ENCODE data around the gene CTDP1.
A peak's percentile ranks its signal among the peaks of the same experiment; 100 is the strongest.

The CTDP1 gene

DNA sequence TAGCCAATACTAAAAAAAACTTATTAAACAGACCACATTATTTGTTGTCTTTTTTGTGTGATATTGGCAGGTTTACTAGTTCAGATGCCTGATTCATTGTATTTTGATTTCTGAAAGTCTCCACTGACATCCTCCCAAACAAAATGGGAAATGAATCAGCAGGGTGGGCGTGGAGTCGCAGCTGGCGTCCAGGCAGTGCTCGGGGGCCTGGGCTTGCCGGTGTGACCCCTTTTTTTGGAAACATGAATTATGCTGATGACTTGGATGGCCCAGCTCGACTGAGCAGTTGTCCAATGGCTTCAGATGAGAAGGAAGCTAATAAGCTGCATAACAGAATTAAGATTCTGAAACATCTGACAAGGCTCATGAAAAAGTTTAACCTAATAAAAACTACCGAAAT lies 116.4 kb downstream of the CTDP1 start:
- no peaks in the 10 kb centered on the region for H3K36me3 ChIP-seq (ENCODE audit: control insufficient read depth, insufficient read depth, low read length)

DNA sequence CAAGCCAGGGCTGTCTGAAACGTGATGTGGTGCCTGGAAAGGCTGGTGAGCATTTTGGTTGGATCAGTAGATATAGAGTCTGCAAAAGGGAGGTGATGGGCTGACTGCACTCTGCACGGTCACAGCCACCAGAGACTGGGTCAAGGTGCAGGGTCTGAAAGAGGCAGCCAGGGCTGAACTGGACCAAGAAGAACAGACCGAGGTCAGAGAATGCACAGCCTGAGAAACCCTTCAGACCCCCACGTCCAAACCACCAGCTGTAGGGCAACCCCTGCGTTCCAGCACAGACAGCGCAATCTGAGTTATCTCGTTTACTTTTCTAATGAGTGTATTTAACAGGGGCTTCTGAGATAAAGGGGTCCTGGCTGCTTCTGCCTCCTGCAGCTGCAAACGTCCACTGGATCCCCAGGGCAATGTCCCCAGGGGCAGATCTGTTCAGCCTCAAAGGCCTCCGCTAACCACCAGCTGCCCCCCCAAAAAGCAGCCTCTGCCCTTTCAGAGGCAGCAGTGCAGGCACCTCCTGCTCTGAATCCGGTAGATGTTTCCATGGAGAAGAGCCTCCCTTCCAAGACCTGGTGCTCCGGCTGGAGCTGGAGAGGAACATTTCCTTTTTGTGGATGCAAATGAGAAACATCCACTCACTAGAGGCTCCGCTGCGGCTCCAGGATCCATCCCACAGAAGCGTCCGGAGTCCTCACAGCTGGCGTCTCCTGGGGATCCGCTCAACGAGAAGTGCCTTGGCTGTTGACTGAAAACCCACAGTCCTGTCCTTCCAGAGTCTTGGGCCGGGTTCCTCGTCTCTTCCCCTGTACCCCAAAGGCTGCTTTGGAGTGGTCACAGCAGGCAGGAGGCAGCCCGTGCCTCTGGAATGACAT lies 117.2 kb downstream of the CTDP1 start:
- H3K4me3 ChIP-seq (ENCODE audit: low read depth, low read length) = no peak overlapping the region
- peaks cover 82% of the 10 kb centered on the region for H3K27me3 ChIP-seq (ENCODE audit: control insufficient read depth, insufficient read depth, low read length)
- no peaks in the 10 kb centered on the region for H3K36me3 ChIP-seq (ENCODE audit: control insufficient read depth, insufficient read depth, low read length)
- H3K9ac ChIP-seq (ENCODE audit: low read length) = no peak overlapping the region
- no peaks in the 10 kb centered on the region for H3K9me3 ChIP-seq (ENCODE audit: control insufficient read depth, insufficient read depth, low read depth, low read length)
- H3K4me1 ChIP-seq (ENCODE audit: control insufficient read depth, insufficient read depth, low read length) = peaks cover 10% of the 10 kb centered on the region; the same call in 1 of the 2 replicates
- H3K27ac ChIP-seq (ENCODE audit: low read depth, low read length) = no peak overlapping the region

More for the DNA sequence above, 116.4 kb downstream of the CTDP1 start:
- Histone ChIP-seq H3K27ac (ENCODE audit: low read depth, low read length) (no peak overlapping the region), H3K9me3 (ENCODE audit: control insufficient read depth, insufficient read depth, low read depth, low read length) (no peaks in the 10 kb centered on the region), H3K27me3 (ENCODE audit: control insufficient read depth, insufficient read depth, low read length) (peaks cover 83% of the 10 kb centered on the region), H3K4me1 (ENCODE audit: control insufficient read depth, insufficient read depth, low read length) (peaks cover 10% of the 10 kb centered on the region; the same call in 1 of the 2 replicates), H3K4me3 (ENCODE audit: low read depth, low read length) (no peak overlapping the region), H3K9ac (ENCODE audit: low read length) (no peak overlapping the region)

DNA sequence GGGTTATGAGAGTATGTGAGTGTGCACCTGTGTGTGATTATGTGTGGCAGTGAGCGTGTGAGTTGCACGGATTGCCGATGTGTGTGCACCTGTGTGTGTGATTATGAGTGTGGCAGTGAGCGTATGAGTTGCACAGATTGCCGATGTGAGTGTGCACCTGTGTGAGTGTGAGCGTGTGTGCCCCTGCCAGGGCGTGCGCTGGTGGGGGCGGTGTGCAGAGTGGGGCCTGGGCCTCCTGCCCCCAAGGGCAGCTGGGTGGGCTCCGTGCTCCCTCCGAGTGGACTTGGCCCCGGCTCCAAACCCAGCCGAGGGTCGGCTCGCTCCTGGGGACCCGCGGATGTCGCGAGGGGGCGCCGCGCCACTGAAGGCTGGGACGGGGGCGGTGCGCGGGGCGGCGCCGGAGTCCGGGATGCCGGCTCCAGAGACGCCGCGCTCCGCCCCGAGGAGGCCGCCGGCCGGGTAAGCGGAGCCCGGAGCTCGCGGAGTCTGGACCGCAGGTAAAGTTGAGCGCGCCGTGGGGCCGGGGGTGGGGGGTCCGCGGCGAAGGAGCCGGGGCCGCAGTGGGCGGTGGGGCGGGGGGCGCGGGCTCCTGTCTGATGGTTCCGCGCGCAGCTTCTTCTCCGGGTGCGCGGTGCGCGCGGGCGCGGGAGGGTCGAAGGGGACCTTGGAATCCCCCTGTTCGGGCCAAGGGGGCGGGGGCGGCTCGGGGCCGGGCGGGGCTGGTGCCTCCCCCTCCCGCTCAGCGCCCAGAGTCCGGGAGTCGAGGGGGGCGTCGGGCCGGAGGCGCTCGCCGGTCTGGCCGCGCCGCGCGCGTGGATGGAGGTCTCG lies 118.1 kb downstream of the CTDP1 start, which contains the start of gene KCNG2:
TSS of gene KCNG2 (plus strand) at position 421 of the 828 bp plus-strand sequence. CDS start 65,730 bp downstream, outside the sequence.
- Histone ChIP-seq H3K9ac (ENCODE audit: low read length) (no peak within 1 kb of the TSS), H3K9me3 (ENCODE audit: control insufficient read depth, insufficient read depth, low read depth, low read length) (no peaks in the 10 kb centered on the region), H3K4me1 (ENCODE audit: control insufficient read depth, insufficient read depth, low read length) (peaks cover 10% of the 10 kb centered on the region; the same call in 1 of the 2 replicates), H3K27me3 (ENCODE audit: control insufficient read depth, insufficient read depth, low read length) (peaks cover 79% of the 10 kb centered on the region), H3K36me3 (ENCODE audit: control insufficient read depth, insufficient read depth, low read length) (no peaks in the 10 kb centered on the region), H3K4me3 (ENCODE audit: low read depth, low read length) (peak within 1 kb of the TSS; percentile 62), H3K27ac (ENCODE audit: low read depth, low read length) (no peak within 1 kb of the TSS)

DNA sequence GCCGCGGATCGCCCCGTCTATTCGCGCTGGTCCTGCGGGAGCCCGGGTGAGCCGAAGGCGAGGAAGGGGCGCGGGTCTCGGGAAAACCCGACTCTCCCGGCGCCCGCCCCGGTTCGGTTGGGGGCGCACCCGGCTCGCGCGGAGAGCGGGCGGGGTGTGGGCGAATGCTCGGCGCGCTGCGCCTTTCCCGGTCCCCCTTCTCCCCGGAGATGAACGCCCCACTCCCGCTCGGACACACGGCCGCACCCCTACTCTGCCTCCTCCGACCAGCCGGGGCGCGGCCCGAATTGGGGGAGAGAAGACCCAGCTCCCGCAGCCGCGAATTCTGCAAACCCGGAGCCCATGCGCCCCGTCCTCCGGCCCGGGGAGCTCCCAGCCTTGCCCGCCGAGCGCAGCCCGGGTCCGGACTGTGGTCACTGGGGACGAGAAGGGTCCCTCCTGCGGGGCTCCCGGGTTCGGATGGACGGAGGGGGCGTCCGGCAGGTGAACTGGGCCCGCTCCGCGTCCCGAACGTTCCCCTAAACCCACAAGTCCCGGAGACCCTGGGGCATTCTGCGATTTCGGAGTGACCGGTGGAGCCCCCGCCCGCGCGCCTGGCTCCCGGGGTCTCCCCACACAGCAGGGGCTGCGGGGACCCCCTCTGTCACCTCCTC lies 118.9 kb downstream of the CTDP1 start:
- H3K36me3 ChIP-seq (ENCODE audit: control insufficient read depth, insufficient read depth, low read length) = no peaks in the 10 kb centered on the region
- no peaks in the 10 kb centered on the region for H3K9me3 ChIP-seq (ENCODE audit: control insufficient read depth, insufficient read depth, low read depth, low read length)
- no peak overlapping the region for H3K9ac ChIP-seq (ENCODE audit: low read length)
- H3K27ac ChIP-seq (ENCODE audit: low read depth, low read length) = no peak overlapping the region
- H3K27me3 ChIP-seq (ENCODE audit: control insufficient read depth, insufficient read depth, low read length) = peaks cover 78% of the 10 kb centered on the region
- peaks cover 10% of the 10 kb centered on the region; the same call in 1 of the 2 replicates for H3K4me1 ChIP-seq (ENCODE audit: control insufficient read depth, insufficient read depth, low read length)
- H3K4me3 ChIP-seq (ENCODE audit: low read depth, low read length) = peak overlapping the region; percentile 62

DNA sequence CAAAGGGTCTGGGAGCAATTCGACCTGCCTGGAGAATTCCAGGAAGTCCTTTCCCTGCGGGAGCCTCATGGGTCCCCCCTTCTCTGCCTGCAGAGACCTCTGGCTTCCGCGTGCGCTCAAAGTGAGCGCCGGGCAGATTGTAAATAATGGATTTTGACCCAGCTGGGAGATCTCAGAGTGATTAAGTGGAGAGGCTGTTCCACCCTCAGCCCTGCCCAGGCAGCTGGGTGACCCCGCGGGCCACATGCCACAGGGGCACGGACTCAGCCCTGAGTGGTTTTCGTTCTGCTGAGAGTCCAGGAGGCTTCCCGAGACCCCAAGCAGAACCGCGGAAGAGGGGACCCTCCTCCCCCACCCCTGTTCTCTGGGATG lies 119.4 kb downstream of the CTDP1 start:
- Histone ChIP-seq H3K4me1 (ENCODE audit: control insufficient read depth, insufficient read depth, low read length) (peaks cover 10% of the 10 kb centered on the region; the same call in 1 of the 2 replicates), H3K27ac (ENCODE audit: low read depth, low read length) (no peak overlapping the region), H3K9me3 (ENCODE audit: control insufficient read depth, insufficient read depth, low read depth, low read length) (no peaks in the 10 kb centered on the region), H3K4me3 (ENCODE audit: low read depth, low read length) (peak overlapping the region; percentile 62), H3K36me3 (ENCODE audit: control insufficient read depth, insufficient read depth, low read length) (no peaks in the 10 kb centered on the region), H3K27me3 (ENCODE audit: control insufficient read depth, insufficient read depth, low read length) (peaks cover 78% of the 10 kb centered on the region), H3K9ac (ENCODE audit: low read length) (no peak overlapping the region)

DNA sequence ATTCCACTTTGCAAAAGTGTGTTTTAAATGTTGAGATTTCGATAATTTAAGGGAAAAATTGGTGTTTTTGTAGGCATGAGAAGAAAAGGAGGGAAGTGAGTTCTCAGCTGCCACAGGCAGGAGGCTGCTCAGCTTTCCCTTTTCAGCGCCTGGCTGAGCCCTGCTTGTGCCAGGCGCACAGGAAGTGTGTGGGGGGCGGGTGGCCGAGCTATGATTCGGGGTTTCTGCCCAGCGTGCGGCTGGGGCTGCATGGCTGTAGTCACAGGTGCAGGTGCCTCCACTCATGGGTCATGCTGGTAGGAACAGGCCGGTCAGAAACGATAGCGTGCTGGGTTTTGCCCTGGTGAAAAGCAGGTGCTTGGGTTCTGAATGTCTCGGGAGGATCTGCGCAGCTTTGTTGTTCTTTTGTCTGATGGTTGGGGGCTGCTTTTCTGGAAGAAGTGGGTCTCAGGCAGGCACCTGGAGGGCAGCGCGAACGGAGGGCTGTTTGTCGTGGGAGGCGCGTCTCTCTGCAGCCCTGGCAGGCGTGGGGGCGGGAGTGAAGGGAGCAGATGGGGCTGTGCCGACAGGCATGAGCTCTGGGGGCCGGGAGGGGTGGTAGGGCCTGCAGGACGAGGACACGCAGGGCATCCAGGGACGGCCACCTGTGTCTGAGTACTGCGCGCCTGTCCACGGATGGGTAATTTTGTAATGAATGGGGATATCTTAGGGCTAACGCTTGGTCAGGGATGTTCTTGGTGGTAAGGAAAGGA lies 120.2 kb downstream of the CTDP1 start:
- peaks cover 72% of the 10 kb centered on the region for H3K27me3 ChIP-seq (ENCODE audit: control insufficient read depth, insufficient read depth, low read length)
- H3K4me1 ChIP-seq (ENCODE audit: control insufficient read depth, insufficient read depth, low read length) = peaks cover 10% of the 10 kb centered on the region; the same call in 1 of the 2 replicates
- H3K4me3 ChIP-seq (ENCODE audit: low read depth, low read length) = no peak overlapping the region
- no peaks in the 10 kb centered on the region for H3K36me3 ChIP-seq (ENCODE audit: control insufficient read depth, insufficient read depth, low read length)
- H3K9me3 ChIP-seq (ENCODE audit: control insufficient read depth, insufficient read depth, low read depth, low read length) = no peaks in the 10 kb centered on the region
- no peak overlapping the region for H3K9ac ChIP-seq (ENCODE audit: low read length)
- H3K27ac ChIP-seq (ENCODE audit: low read depth, low read length) = no peak overlapping the region

DNA sequence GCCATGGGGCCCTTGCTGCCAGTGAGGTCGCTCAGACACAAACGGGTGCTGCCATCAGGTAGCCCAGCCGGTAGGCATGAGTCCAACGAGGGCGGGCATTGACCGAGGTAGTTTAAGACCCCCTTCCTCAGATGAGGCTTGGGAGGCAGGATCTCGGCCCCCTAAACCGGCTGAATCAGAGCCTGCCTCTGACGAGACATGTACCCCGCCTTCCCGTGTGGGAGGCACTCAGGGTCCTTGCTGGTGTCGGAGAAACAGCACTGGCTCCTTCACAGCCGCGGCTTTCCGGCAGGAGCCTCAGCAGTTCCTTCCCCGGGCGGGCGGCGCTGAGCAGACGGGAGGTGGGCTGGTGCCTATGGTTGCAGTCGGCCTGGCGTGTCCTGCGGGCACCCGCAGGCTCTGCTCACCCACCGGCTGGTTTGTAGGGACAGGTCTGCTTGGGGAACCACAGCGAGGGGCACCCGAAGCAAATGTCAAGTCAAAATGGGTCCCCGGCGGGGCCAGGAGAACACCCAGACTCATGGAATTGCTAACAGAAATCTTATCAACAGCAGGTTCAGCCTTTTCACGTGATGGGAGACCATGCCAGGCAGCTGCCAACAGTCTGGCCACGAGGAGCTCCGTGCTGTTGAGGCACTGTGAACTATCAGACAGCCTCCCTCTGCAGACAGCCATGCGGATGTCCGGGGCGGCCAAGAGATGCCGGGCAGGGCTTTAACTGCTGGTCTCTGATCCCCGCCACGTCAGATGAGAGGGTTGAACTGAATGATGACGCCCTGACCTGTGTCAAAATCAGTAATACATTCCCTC lies 121.0 kb downstream of the CTDP1 start:
- Histone ChIP-seq H3K9ac (ENCODE audit: low read length) (no peak overlapping the region), H3K4me3 (ENCODE audit: low read depth, low read length) (no peak overlapping the region), H3K4me1 (ENCODE audit: control insufficient read depth, insufficient read depth, low read length) (peaks cover 10% of the 10 kb centered on the region; the same call in 1 of the 2 replicates), H3K27me3 (ENCODE audit: control insufficient read depth, insufficient read depth, low read length) (peaks cover 64% of the 10 kb centered on the region), H3K27ac (ENCODE audit: low read depth, low read length) (no peak overlapping the region), H3K36me3 (ENCODE audit: control insufficient read depth, insufficient read depth, low read length) (no peaks in the 10 kb centered on the region), H3K9me3 (ENCODE audit: control insufficient read depth, insufficient read depth, low read depth, low read length) (no peaks in the 10 kb centered on the region)

DNA sequence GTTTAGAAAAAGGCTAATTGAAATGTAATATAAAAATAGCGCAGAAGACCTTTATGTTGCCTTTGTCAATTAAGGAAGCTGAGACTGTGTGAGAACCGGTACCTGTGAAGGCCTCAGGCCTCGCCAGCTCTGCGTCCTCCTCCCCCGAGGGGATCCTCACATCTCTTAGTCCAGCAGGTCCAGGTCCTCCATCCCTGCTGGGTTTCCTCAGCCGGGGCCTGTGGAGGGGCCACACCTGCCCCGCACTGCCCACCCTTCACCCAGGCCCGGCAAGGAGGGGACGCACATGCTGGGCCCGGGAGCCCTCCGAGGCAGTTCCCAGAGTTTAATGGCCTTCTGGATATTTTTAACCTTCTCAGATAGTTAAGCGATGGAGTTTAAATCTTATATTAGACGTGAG lies 121.6 kb downstream of the CTDP1 start:
- Histone ChIP-seq H3K27me3 (ENCODE audit: control insufficient read depth, insufficient read depth, low read length) (peaks cover 58% of the 10 kb centered on the region), H3K4me3 (ENCODE audit: low read depth, low read length) (no peak overlapping the region), H3K9ac (ENCODE audit: low read length) (no peak overlapping the region), H3K36me3 (ENCODE audit: control insufficient read depth, insufficient read depth, low read length) (no peaks in the 10 kb centered on the region), H3K9me3 (ENCODE audit: control insufficient read depth, insufficient read depth, low read depth, low read length) (no peaks in the 10 kb centered on the region), H3K27ac (ENCODE audit: low read depth, low read length) (no peak overlapping the region), H3K4me1 (ENCODE audit: control insufficient read depth, insufficient read depth, low read length) (peaks cover 10% of the 10 kb centered on the region; the same call in 1 of the 2 replicates)

DNA sequence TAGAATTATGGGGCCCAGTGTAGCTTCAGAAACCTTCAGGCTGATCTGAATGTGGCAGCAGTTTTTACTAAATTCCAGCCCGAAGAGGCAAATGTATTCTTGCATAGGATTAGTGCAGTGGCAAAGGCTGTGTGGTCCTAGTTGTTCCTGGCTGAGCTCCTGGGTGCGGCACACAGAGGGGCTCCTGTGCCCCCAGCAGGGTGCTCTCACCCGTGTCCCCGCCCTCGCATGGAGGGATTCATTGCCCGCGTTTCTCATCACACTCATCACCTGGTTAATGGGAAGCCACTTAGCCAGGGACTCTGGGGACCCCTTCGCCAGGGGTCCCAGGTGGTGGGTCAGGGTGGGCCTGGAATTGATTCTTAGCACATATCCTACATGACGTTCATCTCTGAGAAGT lies 122.0 kb downstream of the CTDP1 start:
- H3K27ac ChIP-seq (ENCODE audit: low read depth, low read length) = no peak overlapping the region
- H3K27me3 ChIP-seq (ENCODE audit: control insufficient read depth, insufficient read depth, low read length) = peaks cover 54% of the 10 kb centered on the region
- H3K9me3 ChIP-seq (ENCODE audit: control insufficient read depth, insufficient read depth, low read depth, low read length) = no peaks in the 10 kb centered on the region
- no peaks in the 10 kb centered on the region for H3K36me3 ChIP-seq (ENCODE audit: control insufficient read depth, insufficient read depth, low read length)
- H3K9ac ChIP-seq (ENCODE audit: low read length) = no peak overlapping the region
- H3K4me3 ChIP-seq (ENCODE audit: low read depth, low read length) = no peak overlapping the region
- H3K4me1 ChIP-seq (ENCODE audit: control insufficient read depth, insufficient read depth, low read length) = peaks cover 10% of the 10 kb centered on the region; the same call in 1 of the 2 replicates

All from HUES6 (cell line).